HL-60 (cell line): ENCODE measurements around the gene FAM151A.

Experiments used
- DNase-seq, 2 experiments: peaks; one replicate each; pipeline ENCODE4 v3.0.0-alpha.2; 2010 to 2020; ENCODE audit warnings: low read depth in 1 of 2, low spot score in 1 of 2
- H3K27ac ChIP-seq: fragments of 250-450 bp; sonication (Bioruptor Pico); replicated peaks from 2 replicates; pipeline ENCODE4 v1.5.1; 2020; ENCODE audit warnings: mild to moderate bottlenecking, moderate library complexity
- H3K27me3 ChIP-seq: fragments of 250-450 bp; sonication (Bioruptor Pico); 2 replicates; pipeline ENCODE4 v1.5.1; 2021; ENCODE audit warnings: mild to moderate bottlenecking, moderate library complexity; ENCODE audit not compliant: insufficient read depth, poor library complexity, severe bottlenecking
- H3K4me3 ChIP-seq: replicated peaks from 2 replicates; pipeline ENCODE4 v1.5.1; 2011; ENCODE audit warnings: mild to moderate bottlenecking, control low read depth, low read length; ENCODE audit not compliant: insufficient read depth
- CTCF ChIP-seq: IDR thresholded peaks from one replicate; pipeline ENCODE4 v1.5.1; 2011; ENCODE audit warnings: low read length, control low read depth, inconsistent platforms; ENCODE audit not compliant: insufficient read depth
- GABPA ChIP-seq: IDR thresholded peaks from 2 replicates; pipeline ENCODE4 v1.6.1; 2012; ENCODE audit warnings: low read depth
- POLR2AphosphoS5 ChIP-seq: IDR thresholded peaks from 2 replicates; pipeline ENCODE4 v1.6.1; 2012; ENCODE audit warnings: low read depth
- SPI1 ChIP-seq: IDR thresholded peaks from 2 replicates; pipeline ENCODE4 v1.6.1; 2012; ENCODE audit warnings: low read depth, mild to moderate bottlenecking, borderline replicate concordance
- TF ChIP-seq, protein P1 (sequence below): IDR thresholded peaks from 2 replicates; pipeline ENCODE4 v1.6.1; 2012; ENCODE audit warnings: low read depth; ENCODE audit not compliant: insufficient replicate concordance

FAM151A gene

GRCh38 chr1:54591127-54591756 lies 32.1 kb downstream of the FAM151A start:
- no peak for DNase-seq
- Histone ChIP-seq H3K27me3 (no peaks in the 10 kb centered on the region), H3K27ac (no peak overlapping the region), H3K4me3 (no peak overlapping the region)
- TF ChIP-seq CTCF (no peak), POLR2AphosphoS5 (no peak), SPI1 (no peak), GABPA (no peak)
- TF ChIP-seq, protein P1, sequence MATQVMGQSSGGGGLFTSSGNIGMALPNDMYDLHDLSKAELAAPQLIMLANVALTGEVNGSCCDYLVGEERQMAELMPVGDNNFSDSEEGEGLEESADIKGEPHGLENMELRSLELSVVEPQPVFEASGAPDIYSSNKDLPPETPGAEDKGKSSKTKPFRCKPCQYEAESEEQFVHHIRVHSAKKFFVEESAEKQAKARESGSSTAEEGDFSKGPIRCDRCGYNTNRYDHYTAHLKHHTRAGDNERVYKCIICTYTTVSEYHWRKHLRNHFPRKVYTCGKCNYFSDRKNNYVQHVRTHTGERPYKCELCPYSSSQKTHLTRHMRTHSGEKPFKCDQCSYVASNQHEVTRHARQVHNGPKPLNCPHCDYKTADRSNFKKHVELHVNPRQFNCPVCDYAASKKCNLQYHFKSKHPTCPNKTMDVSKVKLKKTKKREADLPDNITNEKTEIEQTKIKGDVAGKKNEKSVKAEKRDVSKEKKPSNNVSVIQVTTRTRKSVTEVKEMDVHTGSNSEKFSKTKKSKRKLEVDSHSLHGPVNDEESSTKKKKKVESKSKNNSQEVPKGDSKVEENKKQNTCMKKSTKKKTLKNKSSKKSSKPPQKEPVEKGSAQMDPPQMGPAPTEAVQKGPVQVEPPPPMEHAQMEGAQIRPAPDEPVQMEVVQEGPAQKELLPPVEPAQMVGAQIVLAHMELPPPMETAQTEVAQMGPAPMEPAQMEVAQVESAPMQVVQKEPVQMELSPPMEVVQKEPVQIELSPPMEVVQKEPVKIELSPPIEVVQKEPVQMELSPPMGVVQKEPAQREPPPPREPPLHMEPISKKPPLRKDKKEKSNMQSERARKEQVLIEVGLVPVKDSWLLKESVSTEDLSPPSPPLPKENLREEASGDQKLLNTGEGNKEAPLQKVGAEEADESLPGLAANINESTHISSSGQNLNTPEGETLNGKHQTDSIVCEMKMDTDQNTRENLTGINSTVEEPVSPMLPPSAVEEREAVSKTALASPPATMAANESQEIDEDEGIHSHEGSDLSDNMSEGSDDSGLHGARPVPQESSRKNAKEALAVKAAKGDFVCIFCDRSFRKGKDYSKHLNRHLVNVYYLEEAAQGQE = no peak

- H3K4me3 ChIP-seq = no peak overlapping the region
- H3K27ac ChIP-seq = no peak overlapping the region
- no peak for TF ChIP-seq CTCF
- TF ChIP-seq GABPA = no peak
- TF ChIP-seq, protein P1 = no peak
- TF ChIP-seq POLR2AphosphoS5 = no peak
- TF ChIP-seq SPI1 = no peak
- H3K27me3 ChIP-seq = no peaks in the 10 kb centered on the region
- DNase-seq = no peak
These were observed 34.9 kb downstream of the FAM151A start for GRCh38 chr1:54588377-54588776.

GRCh38 chr1:54585181-54586066 lies 37.9 kb downstream of the FAM151A start:
- Histone ChIP-seq H3K27me3 (no peaks in the 10 kb centered on the region), H3K27ac (no peak overlapping the region), H3K4me3 (no peak overlapping the region)
- TF ChIP-seq GABPA (no peak), POLR2AphosphoS5 (no peak), CTCF (no peak), SPI1 (no peak)
- TF ChIP-seq, protein P1 = no peak
- no peak for DNase-seq
